GM18502 (cell line): Measurements from ENCODE around the gene COL5A1.
"Not testable (repeated sequence)": the region's sequence is repeated elsewhere in the genome, so short reads cannot be mapped to it uniquely, and the experiment has no call there.

Source experiments
- ATAC-seq: cut with Tn5 transposase; IDR thresholded peaks from one replicate; pipeline ENCODE4 v1.9.1; 2021; ENCODE audit warnings: mild to moderate bottlenecking; ENCODE audit not compliant: unreplicated experiment, poor library complexity

The COL5A1 gene

GRCh38 chr9:134653259-134654009 is 11.8 kb downstream of the COL5A1 start:
- ATAC-seq = no peak

- ATAC-seq = no peak
Measured at GRCh38 chr9:134655101-134655500, 13.5 kb downstream of the COL5A1 start.

- no peak for ATAC-seq
Measured at GRCh38 chr9:134655586-134656333, 14.2 kb downstream of the COL5A1 start.

GRCh38 chr9:134656334-134657006 is 14.9 kb downstream of the COL5A1 start:
- no peak for ATAC-seq

- no peak for ATAC-seq
Measured at GRCh38 chr9:134657666-134658377, 16.2 kb downstream of the COL5A1 start.

- ATAC-seq = no peak
Measured at GRCh38 chr9:134658378-134658955, 16.9 kb downstream of the COL5A1 start.

GRCh38 chr9:134659688-134660131 is 18.1 kb downstream of the COL5A1 start:
- no peak for ATAC-seq

GRCh38 chr9:134660407-134660806 is 18.8 kb downstream of the COL5A1 start:
- no peak for ATAC-seq

GRCh38 chr9:134661299-134661698 is 19.7 kb downstream of the COL5A1 start:
- ATAC-seq = no peak

- ATAC-seq = no peak
Measured at GRCh38 chr9:134661791-134662142, 20.2 kb downstream of the COL5A1 start.

- no peak for ATAC-seq
Measured at GRCh38 chr9:134662143-134662876, 20.7 kb downstream of the COL5A1 start.

- no peak for ATAC-seq
Measured at GRCh38 chr9:134663084-134663483, 21.5 kb downstream of the COL5A1 start.

GRCh38 chr9:134663753-134664415 is 22.3 kb downstream of the COL5A1 start:
- no peak for ATAC-seq

GRCh38 chr9:134664446-134664845 is 22.8 kb downstream of the COL5A1 start:
- no peak for ATAC-seq

- ATAC-seq = no peak
Measured at GRCh38 chr9:134666208-134666607, 24.6 kb downstream of the COL5A1 start.

- no peak for ATAC-seq
Measured at GRCh38 chr9:134666831-134667230, 25.2 kb downstream of the COL5A1 start.

- not testable (repeated sequence) for ATAC-seq
Measured at GRCh38 chr9:134668977-134669376, 27.4 kb downstream of the COL5A1 start.

- ATAC-seq = no peak
Measured at GRCh38 chr9:134669399-134669955, 27.9 kb downstream of the COL5A1 start.

GRCh38 chr9:134670042-134670525 is 28.5 kb downstream of the COL5A1 start:
- ATAC-seq = no peak
